DND-41 (cell line): ENCODE data around the gene MDP1.

ENCODE experiments used
- CTCF ChIP-seq: IDR thresholded peaks from 2 replicates; pipeline ENCODE4 v1.5.1; 2012; ENCODE audit warnings: borderline replicate concordance, low read length, moderate library complexity, mild to moderate bottlenecking; ENCODE audit not compliant: poor library complexity, severe bottlenecking; ENCODE audit errors: extremely low read depth
- EZH2 ChIP-seq: IDR thresholded peaks from 3 replicates; pipeline ENCODE4 v1.6.1; 2012; ENCODE audit warnings: borderline replicate concordance, low read depth, mild to moderate bottlenecking, moderate library complexity, low read length, inconsistent platforms; ENCODE audit not compliant: severe bottlenecking

- TF ChIP-seq CTCF, result no peak
- no peak for TF ChIP-seq EZH2
These were observed 34.3 kb downstream of the MDP1 start for GRCh38 chr14:24181371-24182077.
